Prostate gland (tissue), 2 donors: Measurements from ENCODE around the gene MGLL. TPM values are rescaled to one million over a fixed set of nuclear protein-coding genes. Genes with fewer than 3 reads are reported as not detected.

Experiments
- DNase-seq: peaks from one replicate; pipeline ENCODE4 v3.0.0-alpha.2; 2019; ENCODE audit warnings: low spot score
- H3K27ac ChIP-seq, 2 donors: fragments of 200-600 bp; sonication (generic); 2 replicates each; pipeline ENCODE4 v1.5.1; 2017 to 2019
- H3K27me3 ChIP-seq: fragments of 200-600 bp; sonication (generic); replicated peaks from 2 replicates; pipeline ENCODE4 v1.5.1; 2019; ENCODE audit not compliant: insufficient read depth
- H3K36me3 ChIP-seq, 2 donors: fragments of 200-600 bp; sonication (generic); 1 replicate in 1 of 2; 2 replicates in 1 of 2; pipeline versions ENCODE4 v1.5.1 to v1.8.1; 2017 to 2019
- H3K4me1 ChIP-seq: fragments of 200-600 bp; sonication (generic); replicated peaks from 2 replicates; pipeline ENCODE4 v1.5.1; 2019
- H3K4me3 ChIP-seq, 2 donors: fragments of 200-600 bp; sonication (generic); 2 replicates each; pipeline ENCODE4 v1.5.1; 2017 to 2019
- H3K9me3 ChIP-seq: fragments of 200-600 bp; sonication (generic); 2 replicates; pipeline ENCODE4 v1.5.1; 2017
- CTCF ChIP-seq, 4 experiments: fragments of 200-600 bp in 2 of 4; fragments of 450-650 bp in 2 of 4; sonication (generic) in 2 of 4; IDR thresholded peaks; 1 replicate in 3 of 4; 2 replicates in 1 of 4; pipeline ENCODE4 v1.5.1; 2016 to 2019; ENCODE audit warnings: antibody characterized with exemption in 4 of 4, mild to moderate bottlenecking in 2 of 4, moderate library complexity in 2 of 4
- POLR2A ChIP-seq: fragments of 450-650 bp; IDR thresholded peaks from one replicate; pipeline ENCODE4 v1.6.1; 2016; ENCODE audit warnings: antibody characterized with exemption, mild to moderate bottlenecking
- POLR2AphosphoS5 ChIP-seq: sonication (generic); formaldehyde crosslinking; IDR thresholded peaks from one replicate; pipeline ENCODE4 v1.6.1; 2017; ENCODE audit warnings: antibody characterized with exemption
- WGBS: methylation state at CpG from one replicate; pipeline ENCODE4 v1.1.5; 2018; 5-methylcytosine and 5-hydroxymethylcytosine counted together
- intact Hi-C: fragments of 100-400 bp; cut with DNase I; formaldehyde crosslinking; loops from one replicate; pipeline ENCODE4 v1.14.2; 2022
- total RNA-seq, 2 donors: library from RNA; depleted of rRNA; stranded (reverse); fragments of >200 nt; gene quantifications; one replicate each; pipeline ENCODE4 v1.1.0, GENCODE V29; 2016

Gene MGLL
- total RNA-seq, 2 donors from 2014 or later, result 20.0 to 31.8 TPM

GRCh38 chr3:127840671-127841070, 18.4 kb upstream of the MGLL start:
- no peak overlapping the region for H3K27ac ChIP-seq
- 88% methylated on average over 8 of the region's 8 CpGs for WGBS
- H3K36me3 ChIP-seq, result no peaks in the 10 kb centered on the region
- H3K27me3 ChIP-seq, result no peaks in the 10 kb centered on the region
- no peak overlapping the region for H3K4me3 ChIP-seq
- no peak for DNase-seq
- H3K4me1 ChIP-seq, result no peaks in the 10 kb centered on the region
- no peaks in the 10 kb centered on the region for H3K9me3 ChIP-seq
- intact Hi-C loops, result no loop called here
- TF ChIP-seq POLR2A (no peak), POLR2AphosphoS5 (no peak), CTCF (IDR thresholded peaks at IDR 0.05) (no peak)

DNA sequence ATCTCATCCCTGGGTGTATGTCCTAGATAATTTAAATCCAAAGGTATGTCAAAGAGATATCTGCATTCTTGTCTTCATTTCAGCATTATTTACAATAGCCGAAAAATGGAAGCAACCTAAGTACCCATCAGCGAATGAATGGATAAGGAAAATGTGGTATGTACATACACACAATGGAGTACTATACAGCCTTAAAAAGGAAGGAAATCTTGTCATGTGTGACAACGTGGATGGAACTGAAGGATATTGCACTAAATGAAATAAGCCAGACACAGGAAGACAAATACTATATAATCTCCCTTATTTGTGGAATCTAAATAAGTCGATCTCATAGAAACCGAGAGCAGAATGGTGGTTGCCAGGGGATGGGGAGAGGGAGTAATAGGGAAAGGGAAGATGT, 16.8 kb upstream of the MGLL start:
- WGBS, result 89% methylated on average over 5 of the region's 5 CpGs
- Histone ChIP-seq H3K36me3 (no peaks in the 10 kb centered on the region), H3K4me3 (no peak overlapping the region), H3K4me1 (no peaks in the 10 kb centered on the region), H3K27me3 (no peaks in the 10 kb centered on the region), H3K27ac (no peak overlapping the region), H3K9me3 (no peaks in the 10 kb centered on the region)
- no peak for TF ChIP-seq POLR2A
- TF ChIP-seq CTCF (IDR thresholded peaks at IDR 0.05), result no peak
- TF ChIP-seq POLR2AphosphoS5, result no peak
- intact Hi-C loops, result loop anchor here (10.0 kb wide), 1 partner anchor 126 kb away; no protein-coding TSS in a partner anchor
- DNase-seq, result no peak

DNA sequence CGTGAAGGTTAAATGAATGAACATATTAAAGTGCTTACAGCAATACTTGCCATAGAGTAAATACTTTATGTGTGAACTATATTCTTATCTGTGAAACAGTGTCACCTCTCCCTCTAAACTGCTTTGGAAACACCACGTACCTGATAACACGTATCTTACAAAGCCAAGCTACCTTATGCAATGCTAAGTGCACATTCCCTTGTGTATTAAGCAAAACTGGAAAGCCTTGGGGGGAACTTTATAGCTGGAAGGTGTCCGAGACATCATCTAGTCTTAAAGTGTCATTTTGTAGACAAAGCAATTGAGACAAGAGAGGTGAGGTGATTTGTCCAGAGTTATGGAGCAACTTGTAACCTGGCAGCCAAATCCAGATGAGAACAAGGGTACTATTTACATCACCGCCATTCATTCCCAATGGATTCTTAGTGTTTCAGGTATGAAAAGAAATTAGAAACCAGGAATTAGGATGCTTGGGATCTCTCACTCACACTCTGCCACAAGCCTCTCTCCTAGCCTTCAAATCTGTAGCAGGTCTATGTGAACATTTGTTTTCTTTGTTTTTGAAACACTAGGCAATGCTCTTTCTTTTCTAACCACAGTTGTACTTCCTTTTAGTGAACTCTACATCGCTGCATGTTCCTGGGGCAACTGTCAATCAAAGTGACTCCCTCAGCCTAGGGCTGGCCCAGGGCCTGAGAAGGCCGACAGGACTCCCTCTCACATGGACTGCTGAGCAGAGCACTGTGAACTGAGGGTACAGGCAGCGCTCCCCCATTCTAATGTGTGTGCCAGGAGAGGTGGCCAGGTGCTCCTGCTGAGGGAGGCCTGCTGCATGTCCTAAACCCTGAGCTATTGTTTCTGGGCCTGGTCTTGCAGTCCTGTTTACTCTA, 13.9 kb upstream of the MGLL start:
- no peaks in the 10 kb centered on the region for H3K4me1 ChIP-seq
- H3K4me3 ChIP-seq, result no peak overlapping the region
- H3K36me3 ChIP-seq, result no peaks in the 10 kb centered on the region
- no peak for TF ChIP-seq CTCF (IDR thresholded peaks at IDR 0.05)
- no peak for TF ChIP-seq POLR2AphosphoS5
- TF ChIP-seq POLR2A, result no peak
- WGBS, result 87% methylated on average over 8 of the region's 8 CpGs
- H3K27ac ChIP-seq, result no peak overlapping the region
- DNase-seq, result no peak
- no peaks in the 10 kb centered on the region for H3K9me3 ChIP-seq
- intact Hi-C loops, result loop anchor here (10.0 kb wide), 1 partner anchor 129 kb away; no protein-coding TSS in a partner anchor
- H3K27me3 ChIP-seq, result no peaks in the 10 kb centered on the region

GRCh38 chr3:127834771-127835170, 12.5 kb upstream of the MGLL start:
- DNase-seq, result no peak
- TF ChIP-seq CTCF (IDR thresholded peaks at IDR 0.05), result no peak
- no peak for TF ChIP-seq POLR2AphosphoS5
- no peak for TF ChIP-seq POLR2A
- no peak overlapping the region for H3K27ac ChIP-seq
- no peaks in the 10 kb centered on the region for H3K9me3 ChIP-seq
- 91% methylated on average over 4 of the region's 4 CpGs for WGBS
- no peaks in the 10 kb centered on the region for H3K27me3 ChIP-seq
- H3K4me1 ChIP-seq, result no peaks in the 10 kb centered on the region
- H3K36me3 ChIP-seq, result no peaks in the 10 kb centered on the region
- intact Hi-C loops, result loop anchor here (10.0 kb wide), 1 partner anchor 130 kb away; no protein-coding TSS in a partner anchor
- no peak overlapping the region for H3K4me3 ChIP-seq
